BLaER1 (cell line): ENCODE data around the gene FSCB.

ENCODE experiments used
- H3K27ac ChIP-seq: shearing (Covaris generic); formaldehyde crosslinking; 2 replicates; pipeline ENCODE4 v1.8.1; 2022
- H3K27me3 ChIP-seq: shearing (Covaris generic); formaldehyde crosslinking; 2 replicates; pipeline ENCODE4 v1.8.1; 2022
- H3K36me3 ChIP-seq: shearing (Covaris generic); formaldehyde crosslinking; 2 replicates; pipeline ENCODE4 v1.8.1; 2022
- H3K4me1 ChIP-seq: shearing (Covaris generic); formaldehyde crosslinking; 2 replicates; pipeline ENCODE4 v1.8.1; 2022
- H3K4me2 ChIP-seq: shearing (Covaris generic); formaldehyde crosslinking; 2 replicates; pipeline ENCODE4 v1.8.1; 2022
- H3K4me3 ChIP-seq: shearing (Covaris generic); formaldehyde crosslinking; 2 replicates; pipeline ENCODE4 v1.8.1; 2022
- H3K9ac ChIP-seq: shearing (Covaris generic); formaldehyde crosslinking; 2 replicates; pipeline ENCODE4 v1.8.1; 2022
- H3K9me3 ChIP-seq: shearing (Covaris generic); formaldehyde crosslinking; 2 replicates; pipeline ENCODE4 v1.8.1; 2022
- H4K20me1 ChIP-seq: shearing (Covaris generic); formaldehyde crosslinking; 2 replicates; pipeline ENCODE4 v1.8.1; 2022
- Cebpa-rat ChIP-seq: shearing (Covaris generic); IDR thresholded peaks from 2 replicates; pipeline ENCODE4 v1.8.1; 2022

The FSCB gene

GRCh38 chr14:44494137-44494536 lies 12.9 kb downstream of the FSCB start:
- Histone ChIP-seq H3K9me3 (no peaks in the 10 kb centered on the region), H3K9ac (no peak overlapping the region)

GRCh38 chr14:44490966-44491365 lies 16.1 kb downstream of the FSCB start:
- Histone ChIP-seq H3K4me1 (no peaks in the 10 kb centered on the region), H3K27me3 (no peaks in the 10 kb centered on the region), H3K4me2 (no peak overlapping the region), H3K4me3 (no peak overlapping the region), H4K20me1 (no peaks in the 10 kb centered on the region), H3K27ac (no peak overlapping the region), H3K36me3 (no peaks in the 10 kb centered on the region), H3K9me3 (no peaks in the 10 kb centered on the region), H3K9ac (no peak overlapping the region)
- no peak for TF ChIP-seq Cebpa-rat

More at GRCh38 chr14:44494137-44494536, 12.9 kb downstream of the FSCB start:
- no peak for TF ChIP-seq Cebpa-rat
- H4K20me1 ChIP-seq: no peaks in the 10 kb centered on the region
- H3K27ac ChIP-seq: no peak overlapping the region
- H3K36me3 ChIP-seq: no peaks in the 10 kb centered on the region
- H3K27me3 ChIP-seq: no peaks in the 10 kb centered on the region
- H3K4me3 ChIP-seq: no peak overlapping the region
- no peak overlapping the region for H3K4me2 ChIP-seq
- no peaks in the 10 kb centered on the region for H3K4me1 ChIP-seq

- H3K4me3 ChIP-seq: no peak overlapping the region
- H3K9ac ChIP-seq: no peak overlapping the region
- H4K20me1 ChIP-seq: no peaks in the 10 kb centered on the region
- no peaks in the 10 kb centered on the region for H3K9me3 ChIP-seq
- H3K27me3 ChIP-seq: no peaks in the 10 kb centered on the region
- TF ChIP-seq Cebpa-rat: no peak
- no peaks in the 10 kb centered on the region for H3K4me1 ChIP-seq
- no peak overlapping the region for H3K4me2 ChIP-seq
- no peak overlapping the region for H3K27ac ChIP-seq
- no peaks in the 10 kb centered on the region for H3K36me3 ChIP-seq
Observed at GRCh38 chr14:44477953-44478352, 29.1 kb downstream of the FSCB start.

GRCh38 chr14:44468771-44469170 lies 38.3 kb downstream of the FSCB start:
- H3K27ac ChIP-seq: no peak overlapping the region
- H3K4me2 ChIP-seq: no peak overlapping the region
- no peaks in the 10 kb centered on the region for H3K9me3 ChIP-seq

GRCh38 chr14:44463356-44464004 lies 43.6 kb downstream of the FSCB start:
- Histone ChIP-seq H3K9me3 (no peaks in the 10 kb centered on the region), H3K27me3 (no peaks in the 10 kb centered on the region)

More at GRCh38 chr14:44468771-44469170, 38.3 kb downstream of the FSCB start:
- Histone ChIP-seq H3K27me3 (no peaks in the 10 kb centered on the region), H3K9ac (no peak overlapping the region), H3K4me3 (no peak overlapping the region), H3K4me1 (no peaks in the 10 kb centered on the region), H4K20me1 (no peaks in the 10 kb centered on the region), H3K36me3 (no peaks in the 10 kb centered on the region)
- no peak for TF ChIP-seq Cebpa-rat

GRCh38 chr14:44462381-44462780 lies 44.7 kb downstream of the FSCB start:
- H3K36me3 ChIP-seq: no peaks in the 10 kb centered on the region
- H4K20me1 ChIP-seq: no peaks in the 10 kb centered on the region
- H3K4me3 ChIP-seq: no peak overlapping the region
- TF ChIP-seq Cebpa-rat: no peak
- no peak overlapping the region for H3K27ac ChIP-seq
- H3K27me3 ChIP-seq: no peaks in the 10 kb centered on the region
- no peak overlapping the region for H3K9ac ChIP-seq
- H3K4me1 ChIP-seq: no peaks in the 10 kb centered on the region
- no peak overlapping the region for H3K4me2 ChIP-seq
- H3K9me3 ChIP-seq: no peaks in the 10 kb centered on the region

More at GRCh38 chr14:44463356-44464004, 43.6 kb downstream of the FSCB start:
- Histone ChIP-seq H4K20me1 (no peaks in the 10 kb centered on the region), H3K4me3 (no peak overlapping the region), H3K27ac (no peak overlapping the region), H3K36me3 (no peaks in the 10 kb centered on the region), H3K4me1 (no peaks in the 10 kb centered on the region), H3K9ac (no peak overlapping the region), H3K4me2 (no peak overlapping the region)
- no peak for TF ChIP-seq Cebpa-rat

- no peaks in the 10 kb centered on the region for H4K20me1 ChIP-seq
- H3K27ac ChIP-seq: no peak overlapping the region
- H3K9ac ChIP-seq: no peak overlapping the region
- no peak overlapping the region for H3K4me2 ChIP-seq
- no peaks in the 10 kb centered on the region for H3K4me1 ChIP-seq
- no peak for TF ChIP-seq Cebpa-rat
- H3K9me3 ChIP-seq: no peaks in the 10 kb centered on the region
- no peak overlapping the region for H3K4me3 ChIP-seq
- no peaks in the 10 kb centered on the region for H3K36me3 ChIP-seq
- no peaks in the 10 kb centered on the region for H3K27me3 ChIP-seq
Observed at GRCh38 chr14:44461811-44462210, 45.3 kb downstream of the FSCB start.
